Measurements from ENCODE around the gene MED17. TPM values are rescaled to one million over a fixed set of nuclear protein-coding genes. Genes with fewer than 3 reads are reported as not detected.
"Not testable (repeated sequence)": the region's sequence is repeated elsewhere in the genome, so short reads cannot be mapped to it uniquely, and the experiment has no call there.

Gene MED17, protein sequence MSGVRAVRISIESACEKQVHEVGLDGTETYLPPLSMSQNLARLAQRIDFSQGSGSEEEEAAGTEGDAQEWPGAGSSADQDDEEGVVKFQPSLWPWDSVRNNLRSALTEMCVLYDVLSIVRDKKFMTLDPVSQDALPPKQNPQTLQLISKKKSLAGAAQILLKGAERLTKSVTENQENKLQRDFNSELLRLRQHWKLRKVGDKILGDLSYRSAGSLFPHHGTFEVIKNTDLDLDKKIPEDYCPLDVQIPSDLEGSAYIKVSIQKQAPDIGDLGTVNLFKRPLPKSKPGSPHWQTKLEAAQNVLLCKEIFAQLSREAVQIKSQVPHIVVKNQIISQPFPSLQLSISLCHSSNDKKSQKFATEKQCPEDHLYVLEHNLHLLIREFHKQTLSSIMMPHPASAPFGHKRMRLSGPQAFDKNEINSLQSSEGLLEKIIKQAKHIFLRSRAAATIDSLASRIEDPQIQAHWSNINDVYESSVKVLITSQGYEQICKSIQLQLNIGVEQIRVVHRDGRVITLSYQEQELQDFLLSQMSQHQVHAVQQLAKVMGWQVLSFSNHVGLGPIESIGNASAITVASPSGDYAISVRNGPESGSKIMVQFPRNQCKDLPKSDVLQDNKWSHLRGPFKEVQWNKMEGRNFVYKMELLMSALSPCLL
- 36.5 TPM for total RNA-seq

DNA sequence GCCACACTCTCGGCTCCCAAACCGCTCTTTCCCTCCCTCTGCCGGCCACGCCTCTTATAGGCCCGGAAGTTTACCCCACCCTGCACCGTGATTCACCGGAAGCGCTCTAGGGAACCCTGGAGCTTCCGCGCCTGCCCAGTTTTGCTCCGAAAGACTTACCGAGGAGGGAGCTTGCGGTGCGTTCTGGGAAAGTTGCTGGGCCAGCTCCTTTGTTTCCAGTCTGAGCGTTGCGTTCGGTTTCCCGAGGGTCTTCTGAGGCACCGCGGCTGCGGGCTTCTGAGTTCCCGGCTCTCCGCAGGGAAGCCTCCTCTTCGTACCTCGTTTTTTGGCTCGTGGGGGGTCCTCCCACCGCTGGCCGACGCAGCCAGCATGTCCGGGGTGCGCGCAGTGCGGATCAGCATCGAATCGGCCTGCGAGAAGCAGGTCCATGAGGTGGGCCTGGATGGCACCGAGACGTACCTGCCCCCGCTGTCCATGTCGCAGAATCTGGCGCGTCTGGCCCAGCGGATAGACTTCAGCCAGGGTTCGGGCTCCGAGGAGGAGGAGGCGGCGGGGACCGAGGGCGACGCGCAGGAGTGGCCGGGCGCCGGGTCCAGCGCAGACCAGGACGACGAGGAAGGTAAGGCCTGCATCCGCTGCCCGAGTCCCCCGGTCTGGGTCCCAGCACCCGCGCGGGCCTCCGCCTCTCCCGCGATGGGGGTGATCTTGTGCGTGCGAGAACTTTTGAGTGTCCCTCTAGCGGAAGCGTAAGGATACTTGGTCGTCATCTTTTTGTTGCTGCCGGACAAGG, at the start of gene MED17:
Gene MED17 (plus strand): TSS at position 138 of the 790 bp plus-strand sequence. CDS start 232 bp downstream, at position 370.
- DNase-seq (ENCODE audit: low spot score), result peak; percentile 93

DNA sequence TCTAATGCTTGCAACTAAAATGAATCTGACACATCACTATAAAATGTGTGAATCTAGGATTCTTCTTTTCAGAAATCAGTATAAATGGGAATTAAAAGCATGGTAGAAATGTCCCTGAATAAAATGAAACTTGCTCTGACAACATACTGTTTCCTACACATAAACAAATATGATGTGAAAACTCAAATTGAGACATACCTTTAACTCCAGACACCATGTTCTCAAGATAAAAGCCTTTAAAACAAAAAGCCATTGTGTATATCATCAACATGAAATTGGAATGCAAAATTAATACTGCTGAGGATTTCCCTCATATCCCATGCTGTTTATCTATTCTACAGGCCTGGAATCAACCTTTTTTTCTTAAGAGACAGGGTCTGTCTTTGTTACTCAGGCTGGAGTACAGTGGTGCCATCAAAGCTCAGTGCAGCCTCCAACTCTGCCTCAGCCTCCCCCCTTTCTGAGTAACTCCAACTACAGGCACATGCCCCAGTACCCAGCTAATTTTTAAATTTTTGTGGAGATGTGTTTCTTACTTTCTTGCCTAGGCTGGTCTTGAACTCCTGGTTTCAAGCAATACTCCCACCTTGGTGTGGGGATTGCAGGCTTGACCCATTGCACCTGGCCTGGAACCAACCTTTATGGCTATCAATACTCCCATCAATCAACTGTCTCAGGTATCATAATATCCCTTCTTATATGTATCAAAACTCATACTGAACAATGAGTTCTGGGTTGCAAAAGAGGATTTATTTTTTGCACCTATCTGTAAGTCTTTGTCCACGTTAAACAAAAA, 49.5 kb upstream of the MED17 start:
- DNase-seq (ENCODE audit: low spot score), result no peak

DNA sequence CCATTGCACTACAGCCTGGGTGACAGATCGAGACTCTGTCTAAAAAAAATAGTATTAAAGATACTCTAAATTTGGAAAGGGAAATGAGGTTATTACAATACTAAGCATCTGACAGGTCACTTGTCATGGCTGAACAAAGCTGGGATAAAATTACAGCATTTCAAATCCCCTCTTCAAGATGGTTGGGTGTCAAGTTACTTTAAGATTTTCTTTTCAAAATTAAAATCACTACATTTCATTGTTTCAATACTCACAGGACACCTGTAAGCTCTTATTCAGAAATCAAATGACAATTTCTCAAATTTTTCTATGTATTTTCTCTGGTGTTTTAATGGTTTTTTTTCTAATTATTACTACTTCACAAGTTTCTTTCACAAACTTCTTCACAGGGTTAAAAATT, 48.5 kb upstream of the MED17 start:
- DNase-seq (ENCODE audit: low spot score), result no peak

DNA sequence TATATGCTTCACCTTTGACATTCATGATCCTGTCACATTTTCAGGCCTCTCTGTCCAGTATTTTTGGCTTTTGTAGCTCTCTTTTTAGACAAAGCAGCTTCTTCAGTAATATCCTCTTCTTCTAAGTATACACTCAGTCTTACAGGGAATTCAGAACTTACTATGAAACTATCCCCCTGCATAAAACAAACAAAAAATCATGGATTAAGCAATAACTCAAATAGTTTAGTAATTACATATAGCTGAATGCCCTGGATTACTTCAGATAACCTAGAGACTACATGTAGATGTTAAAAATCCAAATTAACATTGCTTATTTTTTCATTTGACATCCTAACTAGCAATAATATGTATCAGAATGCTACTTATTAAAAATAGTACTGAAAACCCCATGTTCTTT, 48.0 kb upstream of the MED17 start:
- no peak for DNase-seq (ENCODE audit: low spot score)

DNA sequence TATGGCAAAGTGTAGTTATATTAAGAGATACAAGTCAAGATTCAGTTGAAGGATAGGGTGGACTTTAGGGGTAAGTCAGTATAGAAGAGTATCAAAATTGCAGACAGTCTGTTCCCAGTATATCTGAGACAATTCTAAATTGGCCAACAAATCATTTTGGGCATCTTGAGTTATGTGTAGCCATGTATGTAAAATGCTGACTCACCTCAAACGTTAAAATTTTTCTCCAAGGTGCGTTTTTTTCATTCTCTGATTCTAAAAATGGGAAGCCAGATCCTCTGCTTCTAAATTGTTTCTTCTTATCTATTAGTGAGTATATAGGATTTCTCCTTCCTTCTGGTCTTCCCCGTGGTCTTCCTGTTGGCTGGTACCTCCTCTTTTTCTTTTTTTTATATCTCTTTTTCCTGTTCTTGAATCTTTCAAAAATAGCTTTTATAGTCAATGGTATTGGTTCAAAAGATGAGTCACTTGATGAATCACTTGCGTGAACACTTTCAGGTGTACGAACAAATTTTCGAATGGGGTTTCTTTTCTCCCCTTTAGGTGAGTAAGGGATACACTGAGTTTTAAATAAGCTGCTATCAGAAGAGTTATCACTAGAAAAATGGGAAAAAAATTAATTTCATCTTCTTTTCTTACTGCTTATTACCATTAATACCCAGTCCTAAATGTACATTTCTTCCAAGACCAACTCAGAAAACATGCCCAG, 46.0 kb upstream of the MED17 start:
- no peak for DNase-seq (ENCODE audit: low spot score)

DNA sequence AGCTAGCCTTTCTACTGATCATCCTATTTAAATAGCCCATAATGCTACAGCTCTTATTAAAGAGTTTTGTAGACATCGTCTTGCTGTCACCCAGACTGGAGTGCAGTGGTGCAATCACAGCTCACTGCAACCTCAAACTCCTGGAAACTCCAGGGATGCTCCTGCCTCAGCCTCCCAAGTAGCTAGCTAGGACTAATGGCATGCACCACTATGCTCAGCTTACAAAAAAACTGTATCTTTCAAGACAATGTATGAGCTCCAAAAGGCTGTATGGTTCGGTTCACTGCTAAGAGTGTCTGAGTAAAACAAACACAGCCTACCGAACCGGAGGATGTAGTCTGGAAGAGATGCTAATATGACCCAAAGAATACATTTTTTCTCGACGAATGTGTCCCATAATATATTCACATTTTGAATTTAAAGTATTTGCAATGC, 45.4 kb upstream of the MED17 start:
- DNase-seq (ENCODE audit: low spot score), result no peak

DNA sequence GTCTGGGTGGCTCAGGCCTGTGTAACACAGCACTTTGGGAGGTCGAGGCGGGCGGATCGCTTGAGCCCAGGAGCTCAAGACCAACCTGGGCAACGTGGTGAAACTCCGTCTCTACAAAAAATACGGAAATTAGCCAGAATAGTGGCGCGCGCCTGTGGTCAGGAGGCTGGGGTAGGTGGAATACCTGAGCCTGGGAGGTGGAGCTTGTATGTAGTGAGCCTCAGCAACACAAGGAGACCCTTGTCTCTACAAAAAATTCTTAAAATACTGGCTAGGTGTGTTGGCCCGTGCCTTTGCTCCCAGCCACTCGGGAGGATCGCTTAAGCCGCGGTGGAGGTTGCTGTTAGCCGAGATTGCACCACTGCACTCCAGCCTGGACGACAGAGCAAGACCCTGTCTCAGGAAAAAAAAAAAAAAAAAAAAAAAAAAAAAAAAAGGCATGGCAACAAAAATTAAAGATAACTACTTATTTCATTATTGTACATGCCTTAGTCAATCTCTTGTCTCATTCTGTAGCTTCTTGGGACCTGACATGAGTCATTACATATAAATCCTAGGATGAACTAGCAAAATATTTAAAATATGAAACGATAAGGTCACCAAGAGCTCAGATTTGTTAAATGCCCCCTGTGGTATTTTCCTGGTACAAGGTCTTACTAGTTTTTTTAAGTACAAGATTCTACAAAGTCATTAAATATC, 43.9 kb upstream of the MED17 start:
- DNase-seq (ENCODE audit: low spot score), result no peak

DNA sequence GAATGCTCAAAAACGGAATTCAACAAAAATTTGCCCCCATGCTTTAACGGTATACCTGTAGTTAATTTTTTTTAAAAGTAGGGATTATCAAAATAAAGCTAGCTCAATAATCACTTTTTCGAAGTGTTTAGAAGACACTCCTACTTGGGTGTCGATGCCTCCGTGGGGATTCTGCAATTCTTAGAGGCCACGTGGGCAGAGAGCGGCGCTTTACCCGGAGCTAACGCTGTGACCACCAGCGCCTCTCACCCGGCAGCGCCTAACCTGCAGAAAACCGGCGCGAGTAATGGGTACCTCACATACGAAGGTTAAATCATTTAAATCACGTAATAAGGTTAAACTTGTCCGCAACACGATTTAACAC, 43.4 kb upstream of the MED17 start:
- DNase-seq (ENCODE audit: low spot score), result peak; percentile 42

DNA sequence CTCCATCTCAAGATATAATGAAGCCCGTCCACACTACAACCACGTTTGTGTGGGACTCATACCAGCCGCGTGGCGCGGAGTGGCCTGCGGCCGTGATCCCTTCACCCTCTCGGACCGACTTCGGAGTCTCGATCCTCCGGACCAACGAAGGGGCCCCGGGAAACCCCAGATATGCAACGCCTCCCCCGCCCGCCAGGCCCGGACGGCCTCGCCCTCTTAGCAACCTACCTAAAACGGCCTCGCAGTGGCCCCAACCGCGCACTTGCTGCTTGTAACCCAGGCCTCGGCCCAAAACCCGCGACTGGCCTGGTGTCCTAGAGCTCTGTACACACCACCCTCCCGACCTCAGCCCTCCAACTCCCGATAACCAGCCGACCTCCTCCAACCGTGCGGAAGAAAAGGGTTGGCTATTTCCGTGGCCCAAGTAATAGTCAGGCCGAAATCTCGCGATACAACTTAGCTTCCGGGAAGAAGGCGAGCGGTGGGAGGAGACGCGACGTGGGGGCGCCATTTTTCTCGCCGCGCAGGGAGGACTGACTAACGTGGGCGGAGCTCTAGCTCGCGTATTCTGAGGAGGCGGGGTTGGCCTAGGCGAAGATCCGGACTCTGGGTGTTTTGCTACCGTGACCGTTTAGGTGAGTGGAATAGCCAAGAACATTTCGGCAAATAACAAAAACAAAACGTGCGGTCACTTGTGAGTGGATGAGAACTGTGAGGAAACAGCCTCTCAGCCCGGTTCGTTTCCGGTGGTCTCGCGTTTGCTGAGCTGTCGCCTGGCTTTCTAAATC, 42.8 kb upstream of the MED17 start, which contains the start of the genes C11orf54 and TAF1D:
Gene C11orf54 (plus strand): TSS at position 579 of the 788 bp plus-strand sequence. CDS start 5,722 bp downstream, outside the sequence.
Gene TAF1D (minus strand): TSS at position 402 of the 788 bp plus-strand sequence. CDS start 2,191 bp downstream, outside the sequence.
- peak; percentile 99 for DNase-seq (ENCODE audit: low spot score)

DNA sequence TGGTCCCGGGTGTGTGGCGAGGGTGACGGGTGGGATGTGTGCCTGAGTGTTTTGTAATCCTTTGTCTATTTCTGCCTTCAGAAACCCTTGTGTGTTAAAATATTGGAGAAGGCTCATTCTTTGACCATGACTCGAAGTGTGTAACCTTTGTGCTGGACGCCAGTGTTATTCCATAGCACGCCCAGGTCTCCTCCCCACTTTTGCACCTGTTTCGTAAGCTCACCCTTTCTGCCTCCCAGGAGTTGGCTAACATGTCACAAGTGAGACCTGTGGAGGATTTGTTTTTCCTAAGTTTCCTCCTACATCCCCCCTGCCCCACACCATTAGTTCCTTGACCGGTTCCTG, 42.2 kb upstream of the MED17 start:
- peak; percentile 54 for DNase-seq (ENCODE audit: low spot score)

DNA sequence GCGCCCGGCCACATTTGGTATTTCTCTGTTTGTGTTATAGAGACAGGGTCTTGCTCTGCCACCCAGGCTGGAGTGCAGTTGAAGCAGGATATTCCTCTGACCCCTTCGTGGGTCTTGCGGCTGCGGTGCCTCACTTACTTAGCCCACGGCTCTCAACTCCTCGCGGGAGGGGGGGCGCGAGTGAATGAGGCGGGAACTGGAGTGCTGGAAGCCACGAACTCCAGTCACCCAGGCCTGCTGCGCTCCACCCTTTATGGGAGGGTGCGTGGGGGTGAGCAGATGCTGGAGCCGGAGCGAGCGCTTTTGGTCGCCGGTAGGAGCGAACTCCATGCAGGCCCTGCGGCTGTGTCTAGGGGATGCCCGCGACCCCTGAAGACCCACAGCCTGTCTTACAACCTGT, 40.8 kb upstream of the MED17 start:
- DNase-seq (ENCODE audit: low spot score), result no peak

DNA sequence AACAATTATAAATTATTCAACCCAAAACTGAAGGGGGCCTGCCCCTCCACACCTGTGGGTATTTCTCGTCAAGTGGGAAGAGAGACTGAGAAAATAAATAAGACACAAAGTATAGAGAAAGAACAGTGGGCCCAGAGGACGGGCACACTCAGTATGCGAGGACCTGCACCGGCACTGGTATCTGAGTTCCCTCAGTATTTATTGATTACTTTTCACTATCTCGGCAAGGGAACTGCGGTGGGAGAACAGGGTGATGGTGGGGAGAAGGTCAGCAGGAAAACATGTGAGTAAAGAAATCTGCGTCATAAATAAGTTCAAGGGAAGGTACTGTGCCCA, 39.4 kb upstream of the MED17 start:
- DNase-seq (ENCODE audit: low spot score), result no peak

DNA sequence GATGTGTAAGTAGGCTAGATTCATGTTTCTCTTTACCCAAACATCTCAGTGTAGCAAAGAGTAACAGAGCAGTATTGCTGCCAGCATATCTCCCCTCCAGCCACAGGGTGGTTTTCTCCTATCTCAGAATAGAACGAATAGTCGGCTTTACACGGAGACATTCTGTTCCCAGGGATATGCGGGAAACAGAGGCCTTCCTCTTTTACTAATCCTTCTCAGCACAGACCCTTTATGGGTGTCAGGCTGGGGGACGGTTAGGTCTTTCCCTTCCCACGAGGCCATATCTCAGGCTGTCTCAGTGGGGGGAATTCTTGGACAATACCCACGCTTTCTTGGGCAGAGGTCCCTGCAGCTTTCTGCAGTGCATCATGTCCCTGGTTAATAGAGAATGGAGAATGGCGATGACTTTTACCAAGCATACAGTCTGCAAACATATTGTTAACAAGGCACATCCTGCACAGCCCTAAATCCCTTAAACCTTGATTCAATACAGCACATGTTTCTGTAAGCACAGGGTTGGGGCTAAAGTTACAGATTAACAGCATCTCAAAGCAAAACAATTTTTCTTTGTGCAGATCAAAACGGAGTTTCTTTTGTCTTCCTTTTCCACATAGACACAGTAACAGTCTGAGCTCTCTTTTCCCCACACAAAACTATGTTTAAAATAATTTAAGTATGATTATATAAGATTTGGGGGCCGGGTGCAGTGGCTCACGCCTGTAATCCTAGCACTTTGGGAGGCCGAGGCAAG, 38.9 kb upstream of the MED17 start:
- not testable (repeated sequence) for DNase-seq (ENCODE audit: low spot score)

DNA sequence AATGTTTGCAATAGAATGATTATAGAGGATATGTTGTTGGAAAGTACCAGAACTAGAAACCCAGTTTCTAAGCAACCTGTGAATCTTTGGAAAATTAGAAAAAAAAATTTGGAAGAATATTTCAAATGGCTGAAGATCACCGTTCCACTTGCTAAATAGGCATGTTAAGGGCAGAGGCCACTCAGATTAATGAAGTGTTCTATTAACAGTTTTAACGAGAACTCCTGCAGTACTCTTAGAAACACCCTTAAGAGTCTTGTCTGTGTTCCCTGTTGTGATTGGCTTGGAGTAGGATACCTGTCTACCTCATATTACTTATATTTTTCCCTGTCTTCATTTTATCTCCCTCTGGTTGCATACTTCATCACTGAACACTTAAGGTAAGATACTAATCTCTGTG, 38.0 kb upstream of the MED17 start:
- DNase-seq (ENCODE audit: low spot score), result no peak

DNA sequence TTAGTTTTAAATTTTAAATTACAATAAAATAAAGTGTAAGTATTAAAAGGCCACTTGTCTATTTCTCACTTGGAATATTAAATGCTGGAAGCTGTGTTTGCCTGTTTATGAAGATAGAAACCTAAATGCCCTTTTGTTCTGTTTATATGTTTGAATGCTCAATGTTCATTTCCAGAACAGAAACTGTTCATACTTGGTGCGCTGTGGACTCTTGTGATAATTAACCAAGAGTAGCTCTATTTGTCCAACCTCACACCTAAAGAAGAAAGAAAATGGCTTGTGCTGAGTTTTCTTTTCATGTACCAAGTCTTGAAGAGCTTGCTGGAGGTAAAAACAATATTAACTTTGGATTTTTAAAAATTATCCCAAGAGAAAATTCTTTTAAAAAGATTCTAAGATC, 37.0 kb upstream of the MED17 start:
- DNase-seq (ENCODE audit: low spot score), result no peak

DNA sequence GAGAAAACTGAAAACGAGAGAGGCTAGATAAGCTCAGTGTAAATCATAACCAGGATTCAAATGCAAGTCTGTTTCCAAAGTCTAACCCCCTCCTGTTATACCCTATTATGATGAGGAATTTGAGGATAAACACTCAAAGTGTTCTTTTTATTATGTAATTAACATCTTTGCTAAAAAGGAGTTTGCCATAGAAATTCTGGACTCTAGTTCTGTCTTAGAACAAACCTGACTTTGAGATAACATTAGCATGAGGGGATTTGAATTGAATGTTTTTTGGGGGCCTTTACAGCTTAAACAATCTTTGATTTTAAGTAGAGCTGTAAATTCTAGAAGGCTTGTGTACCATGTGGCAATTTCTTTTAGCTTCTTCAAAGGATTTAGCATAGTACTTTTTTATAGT, 33.1 kb upstream of the MED17 start:
- DNase-seq (ENCODE audit: low spot score), result no peak

DNA sequence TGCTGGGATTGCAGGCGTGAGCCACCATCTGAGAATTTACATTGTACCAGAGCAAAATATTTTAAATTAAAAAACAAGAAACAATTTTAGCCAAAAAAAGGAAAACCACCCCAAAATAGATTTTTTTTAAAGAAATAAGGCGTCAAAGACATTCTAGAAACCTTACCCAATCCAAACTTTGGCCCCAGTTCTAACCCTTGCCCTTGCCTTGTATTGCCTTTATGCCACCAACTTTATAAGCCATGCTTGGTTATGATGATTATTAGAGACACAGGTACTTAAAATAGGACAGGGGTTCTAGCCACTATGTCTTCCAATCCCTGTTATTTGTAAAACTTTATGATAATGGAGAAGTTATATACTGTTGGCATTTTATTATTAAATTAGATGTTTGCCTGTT, 30.8 kb upstream of the MED17 start:
- DNase-seq (ENCODE audit: low spot score), result no peak

DNA sequence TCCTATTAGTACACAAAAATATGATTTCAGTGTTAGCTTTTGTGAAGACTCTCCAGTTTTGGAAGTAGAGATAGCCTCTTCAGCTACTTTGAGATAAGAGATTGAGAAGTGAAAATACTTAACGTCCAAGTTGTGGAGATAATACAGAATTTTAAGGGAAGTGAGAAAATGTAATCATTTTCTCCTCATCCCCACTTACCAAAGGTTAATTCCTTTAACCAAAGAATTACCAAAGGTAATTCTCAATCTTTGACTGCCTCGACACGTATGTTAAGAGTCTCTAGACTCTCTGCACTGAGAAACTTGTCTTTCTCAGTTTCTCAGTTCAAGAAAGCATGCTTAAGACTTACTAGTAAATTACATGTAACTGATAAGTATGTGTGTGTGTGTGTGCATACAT, 27.3 kb upstream of the MED17 start:
- DNase-seq (ENCODE audit: low spot score), result no peak

DNA sequence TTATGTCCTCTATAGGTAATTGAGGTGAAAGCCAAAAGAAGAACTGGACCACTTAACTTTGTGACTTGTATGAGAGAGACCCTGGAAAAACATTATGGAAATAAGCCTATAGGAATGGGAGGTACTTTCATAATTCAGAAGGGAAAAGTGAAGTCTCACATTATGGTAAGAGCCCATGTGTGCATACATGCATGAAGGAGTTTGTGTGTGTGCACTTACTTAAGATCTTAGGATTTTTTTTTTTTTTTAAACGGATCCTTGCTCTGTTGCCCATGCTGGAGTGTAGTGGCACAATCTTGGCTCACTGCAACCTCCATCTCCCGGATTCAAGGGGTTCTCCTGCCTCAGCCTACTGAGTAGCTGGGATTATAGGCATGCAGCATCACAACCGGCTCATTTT, 26.8 kb upstream of the MED17 start:
- no peak for DNase-seq (ENCODE audit: low spot score)
